ENCODE measurements around the gene STRADA.
A peak's percentile ranks its signal among the peaks of the same experiment; 100 is the strongest.

Gene STRADA

DNA sequence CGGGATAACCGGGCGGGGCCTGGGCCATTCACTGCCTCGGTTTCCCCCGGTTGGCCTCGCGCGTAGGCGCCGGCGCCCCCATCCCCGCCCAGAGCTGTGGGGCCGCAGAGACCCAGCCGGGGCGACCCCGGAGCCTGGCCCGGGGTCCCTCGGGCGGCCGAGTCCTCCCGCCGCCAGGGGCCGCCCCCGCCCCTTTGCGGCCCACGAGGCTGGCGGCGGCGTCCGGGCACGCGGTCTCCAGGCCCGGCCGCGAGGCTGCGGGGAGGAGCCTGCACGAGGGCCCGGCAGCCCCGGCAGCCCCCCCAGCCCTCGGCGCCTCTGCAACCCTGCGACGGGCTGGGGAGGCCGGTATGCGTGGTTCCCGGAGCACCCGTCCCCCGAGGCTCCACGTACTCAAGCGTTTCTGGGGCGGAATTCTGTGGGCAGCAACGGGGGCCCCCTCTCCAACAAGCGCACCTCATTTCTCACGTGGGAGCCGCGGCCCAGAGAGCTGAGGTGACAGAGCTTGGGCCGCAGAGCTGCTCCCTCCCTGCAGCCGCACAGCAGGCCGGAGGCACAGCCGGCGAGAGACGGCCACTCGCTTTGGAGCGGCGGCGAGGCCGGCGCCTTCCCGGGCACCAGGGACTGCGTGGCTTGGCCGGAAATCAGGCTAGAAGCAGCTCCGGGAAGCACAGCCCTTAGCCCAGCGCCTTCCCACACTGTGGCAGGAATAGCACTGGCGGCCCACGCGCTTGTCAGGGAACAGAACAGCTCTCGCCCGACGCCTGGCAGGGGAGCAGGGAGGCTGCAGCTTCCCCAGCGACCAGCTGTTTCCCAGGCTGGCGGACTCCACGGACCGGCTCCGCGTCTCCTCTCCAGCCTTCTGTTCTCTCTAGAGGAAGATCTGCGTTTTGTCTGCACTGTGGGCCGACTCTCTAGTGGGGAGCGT lies 40.8 kb downstream of the STRADA start:
- peak; percentile 69 for DNase-seq

DNA sequence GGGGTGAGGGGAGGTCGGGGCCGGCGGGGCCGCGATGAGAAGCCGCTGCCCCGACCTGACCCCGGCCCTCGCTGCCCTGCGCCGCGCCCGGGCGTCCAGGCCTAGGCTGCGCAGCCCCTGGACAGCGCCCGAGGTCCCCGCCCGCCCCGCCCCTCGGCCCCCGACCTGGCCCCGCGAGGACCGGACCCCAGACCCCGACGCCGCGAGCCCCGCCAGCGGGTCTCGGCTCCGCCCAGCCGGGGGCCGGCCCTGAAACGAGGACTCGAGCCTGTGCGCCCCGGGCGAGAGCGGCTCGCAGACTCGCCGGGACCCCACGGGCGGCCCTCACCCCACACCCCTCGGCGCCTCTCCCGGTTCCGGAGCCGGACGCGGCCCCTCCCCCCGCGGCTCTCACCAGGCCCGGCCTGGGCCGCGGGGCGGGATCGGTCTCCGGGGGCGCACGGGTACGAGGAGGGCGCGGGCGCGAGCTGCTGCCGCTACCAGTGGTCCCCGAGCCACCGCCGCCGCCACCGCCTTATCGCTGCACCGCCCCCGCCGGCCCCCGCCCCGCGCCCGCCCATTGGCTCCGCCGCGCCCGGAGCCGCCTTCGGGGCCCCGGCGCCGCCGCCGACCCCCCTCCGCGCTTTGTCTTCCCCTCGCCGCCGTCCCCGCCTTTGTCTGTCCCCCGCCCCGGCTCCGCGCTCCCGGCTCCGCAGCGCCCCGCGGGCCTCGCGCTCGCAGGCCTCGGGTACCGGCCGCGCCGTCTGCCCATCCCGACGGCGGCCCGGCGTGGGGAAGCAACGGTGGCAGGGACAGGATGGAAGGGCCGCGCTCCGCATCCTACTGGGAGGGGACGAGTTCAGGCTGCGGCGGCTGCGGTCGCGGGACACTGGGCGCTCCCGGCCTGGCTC lies 41.7 kb downstream of the STRADA start, which contains the start of gene LIMD2:
TSS of gene LIMD2 (minus strand) at position 488 of the 890 bp plus-strand sequence. CDS start 827 bp downstream, outside the sequence.
- DNase-seq = peak; percentile 84

- DNase-seq = peak; percentile 85
Measured at GRCh38 chr17:63698886-63699637, 42.5 kb downstream of the STRADA start.

DNA sequence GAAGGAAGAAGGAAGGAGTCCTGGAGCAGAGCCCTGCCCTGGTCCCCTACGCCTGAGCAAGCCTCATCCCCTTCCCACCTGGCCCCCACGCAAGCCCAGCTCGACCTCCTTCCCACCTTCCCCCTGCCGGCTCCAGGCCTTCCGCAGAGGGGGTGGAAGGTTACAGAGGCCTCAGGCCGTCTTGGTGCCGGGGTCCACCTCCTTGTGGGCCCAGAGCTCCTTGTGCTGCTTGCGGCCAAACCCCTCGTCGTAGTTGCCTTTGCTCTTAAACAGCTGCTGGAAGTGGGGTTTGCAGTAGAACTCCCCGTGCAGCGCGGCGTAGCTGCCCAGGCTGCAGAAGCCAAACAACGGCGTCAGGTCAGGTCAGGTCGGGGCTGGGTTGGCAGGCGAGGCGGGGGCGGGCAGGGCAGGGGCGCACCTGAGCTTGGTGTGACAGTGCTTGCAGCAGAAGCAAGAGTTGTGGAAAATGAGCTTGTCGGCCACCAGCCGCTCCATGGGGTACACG lies 43.2 kb downstream of the STRADA start:
- DNase-seq = peak; percentile 59

DNA sequence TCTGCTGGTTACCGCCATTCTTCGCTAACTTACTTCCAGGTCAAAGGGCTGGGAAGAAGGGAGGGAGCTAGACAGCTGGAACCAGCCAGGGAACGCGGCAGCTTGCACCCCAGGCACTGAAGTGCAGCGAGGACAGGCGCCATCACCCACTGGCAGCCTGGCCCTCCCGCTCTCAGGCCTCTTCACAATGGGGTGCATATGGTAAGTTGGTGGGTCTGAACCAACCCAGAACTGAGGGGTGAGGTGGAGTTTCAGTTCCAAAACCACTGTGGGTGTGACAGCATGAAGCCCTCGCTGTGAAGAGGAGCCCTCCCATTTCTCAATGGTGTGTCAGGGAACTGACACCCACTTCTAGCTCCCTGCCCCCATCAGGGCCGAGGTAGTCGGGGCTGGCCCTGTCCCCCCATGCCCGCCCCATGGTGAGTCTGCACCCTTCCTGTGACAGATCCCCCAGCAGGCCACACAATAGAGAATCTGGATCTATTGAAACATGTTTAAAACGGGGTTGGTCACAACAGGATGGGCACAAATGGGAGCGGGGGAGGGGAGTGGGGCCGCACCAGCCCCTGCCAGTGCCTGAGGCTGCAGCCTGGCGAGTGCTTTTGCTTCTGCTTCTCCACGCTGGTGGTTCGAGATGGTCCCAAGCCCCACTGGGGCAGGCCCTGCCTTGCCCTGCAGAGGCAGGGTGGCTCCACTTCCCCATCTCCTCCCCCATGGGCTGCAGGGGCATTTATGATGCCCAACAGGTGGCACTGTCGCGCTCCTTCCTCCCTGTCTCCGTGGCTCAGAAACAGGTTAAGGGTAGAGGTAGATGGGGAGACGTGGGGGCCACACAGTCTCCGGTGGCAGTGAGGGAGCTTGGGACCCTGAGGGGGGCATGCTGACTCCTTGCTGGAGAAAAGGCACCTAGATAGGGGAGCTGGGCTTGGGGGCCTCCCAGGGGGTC lies 44.0 kb downstream of the STRADA start:
- DNase-seq = peak; percentile 87

- peak; percentile 52 for DNase-seq
Measured at GRCh38 chr17:63696381-63696961, 45.1 kb downstream of the STRADA start.

- no peak for DNase-seq
Measured at GRCh38 chr17:63695889-63696288, 45.7 kb downstream of the STRADA start.

DNA sequence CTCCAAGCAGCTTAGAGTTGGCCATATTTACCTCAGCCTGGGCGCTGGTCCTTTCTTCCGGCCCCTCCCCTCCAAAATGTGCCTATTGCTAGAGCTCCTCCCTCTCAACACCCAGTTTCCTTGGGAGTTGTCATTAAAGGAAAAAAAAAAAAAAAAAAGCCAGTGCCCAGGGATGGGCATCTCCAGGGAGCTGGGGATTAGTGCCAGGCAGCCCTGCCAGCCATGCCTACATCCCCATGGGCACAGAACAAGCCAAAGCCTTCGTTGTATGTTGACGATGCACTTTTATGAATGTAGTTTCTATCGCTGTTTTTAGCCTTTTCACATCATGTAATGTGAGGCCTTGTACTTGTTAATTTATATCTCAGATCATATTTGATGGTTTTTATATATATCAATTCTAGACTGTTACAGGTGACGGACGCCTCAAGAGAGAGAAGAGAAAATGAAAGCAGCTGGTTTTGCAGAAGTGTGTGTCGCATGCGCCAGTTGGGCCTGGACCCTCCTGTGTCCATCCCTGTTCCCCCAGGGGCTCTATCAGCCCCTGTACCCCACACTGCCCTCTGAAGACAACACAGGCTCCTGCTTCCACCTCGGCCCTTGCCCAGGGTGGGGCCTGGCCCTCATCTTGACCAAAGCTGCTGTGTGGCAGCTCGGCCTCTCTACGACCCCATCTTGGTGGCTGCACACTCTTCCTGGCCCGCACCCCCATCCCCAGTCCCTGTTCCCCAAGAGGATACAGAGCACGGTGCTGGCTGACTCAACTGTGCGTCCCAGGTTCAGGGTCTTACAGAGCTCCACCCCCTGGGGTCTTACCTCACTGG lies 46.4 kb downstream of the STRADA start:
- no peak for DNase-seq

DNA sequence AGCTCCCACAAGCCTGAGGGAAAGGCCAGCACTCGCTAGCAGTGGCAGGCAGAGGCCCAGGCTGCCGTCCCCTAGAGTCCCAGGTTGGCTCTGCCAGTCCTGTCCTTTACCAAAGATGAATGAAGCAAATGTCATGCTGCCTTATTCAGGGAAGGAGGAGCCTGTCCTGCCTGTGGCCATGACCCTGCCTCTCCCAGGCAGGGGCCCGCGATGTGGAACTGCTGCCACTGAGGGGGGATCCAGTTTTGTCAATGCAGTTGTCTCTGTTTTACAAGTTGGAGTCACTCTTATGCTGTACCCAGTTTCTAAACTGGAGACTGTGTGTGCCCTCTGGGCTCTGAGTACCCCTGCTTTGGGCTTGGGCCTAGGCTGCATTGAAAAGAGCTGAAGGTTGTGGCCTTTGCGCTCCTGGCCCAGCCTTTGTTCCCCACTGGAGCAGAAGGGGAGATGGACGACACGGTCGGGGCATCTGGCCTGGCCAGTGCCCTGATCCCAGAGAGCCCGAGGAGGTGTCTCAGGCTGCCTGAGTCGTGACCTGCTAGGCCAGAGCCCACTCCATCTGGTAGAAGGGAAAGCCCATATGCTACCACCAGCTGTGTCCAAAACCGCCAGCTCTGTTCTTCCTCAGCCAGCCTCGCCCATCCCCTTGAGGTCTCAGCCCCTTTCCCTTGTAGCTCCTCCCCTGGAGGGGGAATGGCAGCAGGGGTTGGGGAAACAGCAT lies 47.2 kb downstream of the STRADA start:
- peak; percentile 38 for DNase-seq

DNA sequence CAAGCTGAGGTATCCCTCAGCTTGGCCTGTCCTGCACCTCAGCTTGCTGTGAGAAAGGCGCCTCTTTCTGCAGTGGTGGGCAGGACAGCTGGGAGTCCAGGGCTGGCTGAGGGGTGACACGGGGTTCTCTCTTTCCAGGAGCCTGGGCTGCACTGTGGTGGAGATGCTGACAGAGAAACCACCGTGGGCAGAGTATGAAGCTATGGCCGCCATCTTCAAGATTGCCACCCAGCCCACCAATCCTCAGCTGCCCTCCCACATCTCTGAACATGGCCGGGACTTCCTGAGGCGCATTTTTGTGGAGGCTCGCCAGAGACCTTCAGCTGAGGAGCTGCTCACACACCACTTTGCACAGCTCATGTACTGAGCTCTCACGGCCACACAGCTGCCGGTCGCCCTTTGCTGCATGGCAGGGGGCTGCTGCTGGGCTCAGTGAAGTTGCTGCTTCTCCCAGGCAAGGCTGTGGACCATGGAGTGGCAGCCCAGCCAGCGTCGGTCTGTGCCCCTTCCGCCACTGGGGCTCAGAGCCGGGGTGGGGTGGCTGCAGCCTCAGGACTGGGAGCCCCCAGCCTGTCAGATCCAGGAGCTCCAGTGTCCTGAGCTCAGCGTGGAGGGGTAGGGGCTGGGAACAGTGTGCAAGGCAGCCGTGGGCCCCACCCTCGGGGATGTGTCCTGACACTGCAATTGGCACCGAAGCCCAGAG lies 48.0 kb downstream of the STRADA start:
- DNase-seq = no peak

DNA sequence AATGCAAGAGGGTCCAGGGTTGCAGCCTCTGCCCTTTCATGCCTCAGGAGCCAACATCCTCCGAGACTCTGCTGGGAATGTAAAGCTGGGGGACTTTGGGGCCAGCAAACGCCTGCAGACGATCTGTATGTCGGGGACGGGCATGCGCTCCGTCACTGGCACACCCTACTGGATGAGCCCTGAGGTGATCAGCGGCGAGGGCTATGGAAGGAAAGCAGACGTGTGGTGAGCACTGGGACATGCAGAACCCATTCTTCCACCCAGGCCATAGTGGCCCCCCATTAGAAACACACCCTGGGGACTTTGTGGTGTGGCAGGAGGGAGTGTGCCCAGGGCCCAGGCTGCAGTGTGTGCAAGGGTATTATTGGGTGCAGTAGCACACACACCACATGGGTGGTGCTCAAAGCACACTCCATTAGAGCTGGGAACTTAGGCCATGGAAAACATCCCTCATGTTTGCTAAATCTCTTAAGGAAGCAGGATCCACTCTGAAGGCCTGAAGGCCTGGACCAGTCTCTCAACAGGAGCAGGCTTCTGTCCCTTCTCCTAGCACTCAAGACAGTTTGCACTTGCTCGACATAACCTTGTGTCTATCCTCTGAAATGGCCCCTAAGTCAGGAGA lies 49.3 kb downstream of the STRADA start:
- no peak for DNase-seq

DNA sequence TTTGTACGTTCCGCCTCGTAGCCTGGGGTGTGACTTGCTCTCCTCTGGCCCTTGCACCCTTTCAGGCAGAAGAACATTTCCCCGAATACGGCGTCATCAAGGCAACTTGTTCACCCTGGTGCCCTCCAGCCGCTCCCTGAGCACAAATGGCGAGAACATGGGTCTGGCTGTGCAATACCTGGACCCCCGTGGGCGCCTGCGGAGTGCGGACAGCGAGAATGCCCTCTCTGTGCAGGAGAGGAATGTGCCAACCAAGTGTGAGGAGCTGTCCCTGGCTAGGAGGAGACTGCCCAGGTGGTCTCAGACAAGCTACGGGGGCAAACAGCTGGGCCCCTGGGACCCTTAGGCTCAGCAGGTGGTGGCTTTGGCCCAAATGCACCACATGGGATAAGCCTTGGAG lies 52.1 kb downstream of the STRADA start:
- no peak for DNase-seq

- peak; percentile 52 for DNase-seq
Measured at GRCh38 chr17:63688396-63689020, 53.1 kb downstream of the STRADA start.

- DNase-seq = no peak
Measured at GRCh38 chr17:63686138-63686685, 55.4 kb downstream of the STRADA start.

DNA sequence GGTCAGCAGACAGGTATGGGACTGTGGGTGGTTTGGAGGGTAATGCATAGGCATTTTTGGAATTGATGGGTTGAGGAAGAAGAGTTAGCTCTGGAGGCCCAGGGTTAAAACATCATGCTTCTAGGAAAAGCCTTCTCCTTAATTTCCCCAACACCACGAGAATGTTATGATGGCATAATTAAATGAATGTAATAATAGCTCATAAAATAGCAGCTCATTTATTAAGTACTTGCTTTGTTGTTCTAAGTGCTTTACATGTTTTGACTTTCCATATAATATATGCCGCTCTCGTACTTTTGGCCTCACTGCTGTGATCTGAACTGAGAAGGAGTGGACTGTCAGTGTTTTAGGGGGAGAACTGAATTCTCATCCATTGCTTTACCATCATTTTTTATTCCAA lies 56.0 kb downstream of the STRADA start:
- no peak for DNase-seq

DNA sequence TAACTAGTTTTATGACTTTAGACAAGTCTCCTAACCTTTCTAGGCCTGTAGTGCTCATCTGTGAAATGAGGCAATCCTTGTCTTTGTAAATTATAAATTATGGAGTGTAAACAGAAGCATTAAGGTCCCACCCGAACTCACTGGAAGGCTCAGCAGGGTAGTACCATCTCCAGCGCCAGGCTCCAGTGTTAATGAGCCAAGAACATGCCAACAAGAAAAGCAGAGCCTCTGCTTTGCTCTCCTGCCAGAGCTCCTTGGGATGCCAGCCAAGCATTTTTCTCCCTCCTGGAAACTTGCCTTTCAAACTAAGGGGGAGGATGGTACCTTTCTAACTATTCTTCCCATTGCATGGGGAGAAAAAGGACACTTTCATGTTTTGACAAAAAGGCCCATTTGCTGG lies 56.6 kb downstream of the STRADA start:
- DNase-seq = no peak

DNA sequence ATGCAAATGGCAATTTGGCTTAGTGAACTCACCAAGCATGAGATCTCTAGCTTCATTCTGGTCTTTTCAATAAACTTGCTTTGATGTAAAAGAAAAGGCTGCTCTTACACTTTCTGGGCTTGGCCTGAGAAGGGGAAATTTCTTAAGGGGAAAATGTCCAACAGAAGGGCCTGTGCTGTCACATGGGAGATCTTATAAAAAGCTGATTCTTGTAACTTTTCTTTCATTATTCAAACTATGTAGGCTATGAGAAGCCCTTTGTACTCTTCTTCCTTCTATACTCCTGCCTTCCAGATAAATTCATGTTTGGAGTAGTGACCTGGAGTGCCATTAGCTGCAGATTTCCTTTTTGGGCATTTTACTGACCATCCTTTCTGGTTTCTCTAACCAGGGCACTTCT lies 58.6 kb downstream of the STRADA start:
- no peak for DNase-seq
